H1 (cell line): ENCODE measurements around the gene TNIK.

Experiments
- EZH2 ChIP-seq: fragments of 200-600 bp; sonication (generic); IDR thresholded peaks from 2 replicates; pipeline ENCODE4 v1.7.1; 2012; ENCODE audit warnings: low read depth, mild to moderate bottlenecking, moderate library complexity, low read length, inconsistent platforms; ENCODE audit not compliant: severe bottlenecking
- POLR2A ChIP-seq, 2 experiments: IDR thresholded peaks; 1 replicate in 1 of 2; 2 replicates in 1 of 2; pipeline ENCODE4 v1.6.1; 2011; ENCODE audit warnings: low read depth in 2 of 2, low read length in 2 of 2, mild to moderate bottlenecking in 2 of 2; ENCODE audit errors: control extremely low read depth in 1 of 2
- RXRA ChIP-seq: IDR thresholded peaks from 2 replicates; pipeline ENCODE4 v1.6.1; 2011; ENCODE audit warnings: low read depth, mild to moderate bottlenecking, low read length, moderate library complexity; ENCODE audit not compliant: insufficient read depth
- TF ChIP-seq, protein P1 (sequence below): IDR thresholded peaks from 2 replicates; pipeline ENCODE4 v1.6.1; 2012; ENCODE audit warnings: inconsistent platforms

DNA sequence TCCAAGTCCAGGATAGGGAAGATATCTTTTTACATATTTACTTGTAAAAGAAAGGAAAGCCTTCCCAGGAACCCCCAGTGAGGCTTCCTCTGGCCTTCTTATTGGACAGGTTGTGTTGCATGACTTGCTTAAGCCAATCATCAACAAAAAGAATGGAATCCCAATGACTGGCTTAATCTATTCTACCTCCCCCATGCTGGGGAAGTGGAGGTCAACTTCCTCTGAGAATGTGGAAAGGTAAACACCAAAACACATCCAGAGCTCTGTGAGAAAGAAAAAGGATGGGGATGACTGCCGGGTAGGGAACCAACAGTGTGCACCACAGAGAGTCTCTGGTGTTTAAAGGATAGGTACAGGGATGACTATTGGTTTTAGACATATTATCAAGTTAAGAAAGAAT lies 25.1 kb downstream of the TNIK start:
- TF ChIP-seq RXRA (no peak), POLR2A (IDR thresholded peaks at IDR 0.05; ENCODE audit: control extremely low read depth in 1 of 2, low read depth in 2 of 2, low read length in 2 of 2) (no peak), EZH2 (no peak)
- TF ChIP-seq, protein P1, sequence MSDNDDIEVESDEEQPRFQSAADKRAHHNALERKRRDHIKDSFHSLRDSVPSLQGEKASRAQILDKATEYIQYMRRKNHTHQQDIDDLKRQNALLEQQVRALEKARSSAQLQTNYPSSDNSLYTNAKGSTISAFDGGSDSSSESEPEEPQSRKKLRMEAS, result no peak
